Measurements from ENCODE around the gene TMEM273.

Gene TMEM273

GRCh38 chr10:49116509-49117375 lies 71.4 kb downstream of the TMEM273 start:
- DNase-seq (ENCODE audit: low read depth, low spot score) = no peak

- no peak for DNase-seq (ENCODE audit: low read depth, low spot score)
Measured at GRCh38 chr10:49115796-49116508, 72.2 kb downstream of the TMEM273 start.

GRCh38 chr10:49115015-49115795 lies 73.0 kb downstream of the TMEM273 start, which contains the start of gene VSTM4:
VSTM4 (minus strand) TSS chr10:49115522; CDS start chr10:49115485, 37 bp downstream.
- peak; percentile 65 for DNase-seq (ENCODE audit: low read depth, low spot score)

- no peak for DNase-seq (ENCODE audit: low read depth, low spot score)
Measured at GRCh38 chr10:49114718-49115014, 73.5 kb downstream of the TMEM273 start.

- DNase-seq (ENCODE audit: low read depth, low spot score) = no peak
Measured at GRCh38 chr10:49113741-49114141, 74.5 kb downstream of the TMEM273 start.

GRCh38 chr10:49112851-49113250 lies 75.3 kb downstream of the TMEM273 start:
- no peak for DNase-seq (ENCODE audit: low read depth, low spot score)

GRCh38 chr10:49112098-49112497 lies 76.1 kb downstream of the TMEM273 start:
- no peak for DNase-seq (ENCODE audit: low read depth, low spot score)

- no peak for DNase-seq (ENCODE audit: low read depth, low spot score)
Measured at GRCh38 chr10:49111320-49111698, 76.9 kb downstream of the TMEM273 start.

GRCh38 chr10:49110684-49111319 lies 77.4 kb downstream of the TMEM273 start:
- DNase-seq (ENCODE audit: low read depth, low spot score) = no peak

- no peak for DNase-seq (ENCODE audit: low read depth, low spot score)
Measured at GRCh38 chr10:49109669-49110340, 78.4 kb downstream of the TMEM273 start.

GRCh38 chr10:49108656-49109055 lies 79.5 kb downstream of the TMEM273 start:
- no peak for DNase-seq (ENCODE audit: low read depth, low spot score)

- no peak for DNase-seq (ENCODE audit: low read depth, low spot score)
Measured at GRCh38 chr10:49107887-49108267, 80.3 kb downstream of the TMEM273 start.

- no peak for DNase-seq (ENCODE audit: low read depth, low spot score)
Measured at GRCh38 chr10:49107111-49107886, 80.9 kb downstream of the TMEM273 start.

GRCh38 chr10:49106451-49106850 lies 81.7 kb downstream of the TMEM273 start:
- peak; percentile 46 for DNase-seq (ENCODE audit: low read depth, low spot score)

- DNase-seq (ENCODE audit: low read depth, low spot score) = no peak
Measured at GRCh38 chr10:49105076-49105475, 83.1 kb downstream of the TMEM273 start.

Measured in astrocyte of the hippocampus (primary cell).